ENCODE measurements around the gene CA11. TPM values are rescaled to one million over a fixed set of nuclear protein-coding genes. Genes with fewer than 3 reads are reported as not detected.

The CA11 gene
- total and polyA plus RNA-seq, 2 experiments from 2014 or later = 8.8 to 29.7 TPM

DNA sequence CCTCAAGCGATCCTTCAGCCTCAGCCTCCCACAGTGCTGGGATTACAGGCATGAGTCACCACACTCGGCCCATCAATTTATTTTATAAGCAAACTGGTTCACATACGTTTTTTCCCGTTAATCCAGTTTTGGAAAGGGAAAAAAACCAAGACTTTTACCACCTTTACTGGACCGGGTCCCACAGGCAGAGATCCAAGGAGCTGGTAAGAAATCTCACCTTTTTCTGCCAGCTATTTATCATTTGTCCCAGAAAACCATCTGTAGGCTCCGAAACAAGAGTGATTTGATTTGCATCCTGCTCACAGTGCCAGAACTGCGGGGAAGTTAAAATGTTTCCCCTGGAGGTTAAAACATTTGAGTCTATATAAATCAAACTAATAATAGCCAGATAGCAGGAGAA lies 43.5 kb upstream of the CA11 start:
- Mint-ChIP-seq H3K27me3 (ENCODE audit: insufficient read depth, low read depth, poor library complexity) (peaks cover 8% of the 10 kb centered on the region), H3K4me3 (no peak overlapping the region), H3K4me1 (peaks cover under 1% of the 10 kb centered on the region; the same call in 1 of the 3 replicates), H3K9me3 (peaks cover under 1% of the 10 kb centered on the region; the same call in 1 of the 3 replicates), H3K27ac (no peak overlapping the region), H3K36me3 (ENCODE audit: low read depth) (no peaks in the 10 kb centered on the region)
- Histone ChIP-seq H3K27ac (ENCODE audit: low read depth) (no peak overlapping the region), H2AFZ (no peak overlapping the region), H3K4me3 (no peak overlapping the region), H3K9me2 (ENCODE audit: insufficient read depth) (no peaks in the 10 kb centered on the region), H3K79me2 (replicated peaks; ENCODE audit: insufficient read depth) (no peaks in the 10 kb centered on the region), H4K20me1 (replicated peaks; ENCODE audit: insufficient read depth) (no peaks in the 10 kb centered on the region), H3K36me3 (ENCODE audit: insufficient read depth) (no peaks in the 10 kb centered on the region), H3K27me3 (ENCODE audit: insufficient read depth) (no peaks in the 10 kb centered on the region), H3K4me2 (no peak overlapping the region), H3F3A (replicated peaks; ENCODE audit: low read depth) (no peaks in the 10 kb centered on the region), H3K4me1 (ENCODE audit: insufficient read depth) (no peaks in the 10 kb centered on the region)
- TF ChIP-seq STAT1 (IDR thresholded peaks at IDR 0.05; ENCODE audit: unreplicated experiment) (no peak), EZH2phosphoT487 (IDR thresholded peaks at IDR 0.05; ENCODE audit: unreplicated experiment) (no peak), CREB1 (CRISPR knock-in tag; IDR thresholded peaks at IDR 0.05; ENCODE audit: low read depth) (no peak), ZNF331 (CRISPR knock-in tag; IDR thresholded peaks at IDR 0.05; ENCODE audit: low read depth) (no peak), POLR2AphosphoS5 (IDR thresholded peaks at IDR 0.05; ENCODE audit: low read depth) (no peak), ZNF114 (CRISPR knock-in tag; IDR thresholded peaks at IDR 0.05) (no peak), EZH2 (IDR thresholded peaks at IDR 0.05; ENCODE audit: low read depth, unreplicated experiment) (no peak), CTCF (conservative IDR thresholded peaks at IDR 0.05; ENCODE audit: low read depth in 2 of 2) (no peak)
- TF ChIP-seq, protein P1, sequence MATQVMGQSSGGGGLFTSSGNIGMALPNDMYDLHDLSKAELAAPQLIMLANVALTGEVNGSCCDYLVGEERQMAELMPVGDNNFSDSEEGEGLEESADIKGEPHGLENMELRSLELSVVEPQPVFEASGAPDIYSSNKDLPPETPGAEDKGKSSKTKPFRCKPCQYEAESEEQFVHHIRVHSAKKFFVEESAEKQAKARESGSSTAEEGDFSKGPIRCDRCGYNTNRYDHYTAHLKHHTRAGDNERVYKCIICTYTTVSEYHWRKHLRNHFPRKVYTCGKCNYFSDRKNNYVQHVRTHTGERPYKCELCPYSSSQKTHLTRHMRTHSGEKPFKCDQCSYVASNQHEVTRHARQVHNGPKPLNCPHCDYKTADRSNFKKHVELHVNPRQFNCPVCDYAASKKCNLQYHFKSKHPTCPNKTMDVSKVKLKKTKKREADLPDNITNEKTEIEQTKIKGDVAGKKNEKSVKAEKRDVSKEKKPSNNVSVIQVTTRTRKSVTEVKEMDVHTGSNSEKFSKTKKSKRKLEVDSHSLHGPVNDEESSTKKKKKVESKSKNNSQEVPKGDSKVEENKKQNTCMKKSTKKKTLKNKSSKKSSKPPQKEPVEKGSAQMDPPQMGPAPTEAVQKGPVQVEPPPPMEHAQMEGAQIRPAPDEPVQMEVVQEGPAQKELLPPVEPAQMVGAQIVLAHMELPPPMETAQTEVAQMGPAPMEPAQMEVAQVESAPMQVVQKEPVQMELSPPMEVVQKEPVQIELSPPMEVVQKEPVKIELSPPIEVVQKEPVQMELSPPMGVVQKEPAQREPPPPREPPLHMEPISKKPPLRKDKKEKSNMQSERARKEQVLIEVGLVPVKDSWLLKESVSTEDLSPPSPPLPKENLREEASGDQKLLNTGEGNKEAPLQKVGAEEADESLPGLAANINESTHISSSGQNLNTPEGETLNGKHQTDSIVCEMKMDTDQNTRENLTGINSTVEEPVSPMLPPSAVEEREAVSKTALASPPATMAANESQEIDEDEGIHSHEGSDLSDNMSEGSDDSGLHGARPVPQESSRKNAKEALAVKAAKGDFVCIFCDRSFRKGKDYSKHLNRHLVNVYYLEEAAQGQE (IDR thresholded peaks at IDR 0.05; ENCODE audit: unreplicated experiment) = no peak
- TF ChIP-seq, protein P2, sequence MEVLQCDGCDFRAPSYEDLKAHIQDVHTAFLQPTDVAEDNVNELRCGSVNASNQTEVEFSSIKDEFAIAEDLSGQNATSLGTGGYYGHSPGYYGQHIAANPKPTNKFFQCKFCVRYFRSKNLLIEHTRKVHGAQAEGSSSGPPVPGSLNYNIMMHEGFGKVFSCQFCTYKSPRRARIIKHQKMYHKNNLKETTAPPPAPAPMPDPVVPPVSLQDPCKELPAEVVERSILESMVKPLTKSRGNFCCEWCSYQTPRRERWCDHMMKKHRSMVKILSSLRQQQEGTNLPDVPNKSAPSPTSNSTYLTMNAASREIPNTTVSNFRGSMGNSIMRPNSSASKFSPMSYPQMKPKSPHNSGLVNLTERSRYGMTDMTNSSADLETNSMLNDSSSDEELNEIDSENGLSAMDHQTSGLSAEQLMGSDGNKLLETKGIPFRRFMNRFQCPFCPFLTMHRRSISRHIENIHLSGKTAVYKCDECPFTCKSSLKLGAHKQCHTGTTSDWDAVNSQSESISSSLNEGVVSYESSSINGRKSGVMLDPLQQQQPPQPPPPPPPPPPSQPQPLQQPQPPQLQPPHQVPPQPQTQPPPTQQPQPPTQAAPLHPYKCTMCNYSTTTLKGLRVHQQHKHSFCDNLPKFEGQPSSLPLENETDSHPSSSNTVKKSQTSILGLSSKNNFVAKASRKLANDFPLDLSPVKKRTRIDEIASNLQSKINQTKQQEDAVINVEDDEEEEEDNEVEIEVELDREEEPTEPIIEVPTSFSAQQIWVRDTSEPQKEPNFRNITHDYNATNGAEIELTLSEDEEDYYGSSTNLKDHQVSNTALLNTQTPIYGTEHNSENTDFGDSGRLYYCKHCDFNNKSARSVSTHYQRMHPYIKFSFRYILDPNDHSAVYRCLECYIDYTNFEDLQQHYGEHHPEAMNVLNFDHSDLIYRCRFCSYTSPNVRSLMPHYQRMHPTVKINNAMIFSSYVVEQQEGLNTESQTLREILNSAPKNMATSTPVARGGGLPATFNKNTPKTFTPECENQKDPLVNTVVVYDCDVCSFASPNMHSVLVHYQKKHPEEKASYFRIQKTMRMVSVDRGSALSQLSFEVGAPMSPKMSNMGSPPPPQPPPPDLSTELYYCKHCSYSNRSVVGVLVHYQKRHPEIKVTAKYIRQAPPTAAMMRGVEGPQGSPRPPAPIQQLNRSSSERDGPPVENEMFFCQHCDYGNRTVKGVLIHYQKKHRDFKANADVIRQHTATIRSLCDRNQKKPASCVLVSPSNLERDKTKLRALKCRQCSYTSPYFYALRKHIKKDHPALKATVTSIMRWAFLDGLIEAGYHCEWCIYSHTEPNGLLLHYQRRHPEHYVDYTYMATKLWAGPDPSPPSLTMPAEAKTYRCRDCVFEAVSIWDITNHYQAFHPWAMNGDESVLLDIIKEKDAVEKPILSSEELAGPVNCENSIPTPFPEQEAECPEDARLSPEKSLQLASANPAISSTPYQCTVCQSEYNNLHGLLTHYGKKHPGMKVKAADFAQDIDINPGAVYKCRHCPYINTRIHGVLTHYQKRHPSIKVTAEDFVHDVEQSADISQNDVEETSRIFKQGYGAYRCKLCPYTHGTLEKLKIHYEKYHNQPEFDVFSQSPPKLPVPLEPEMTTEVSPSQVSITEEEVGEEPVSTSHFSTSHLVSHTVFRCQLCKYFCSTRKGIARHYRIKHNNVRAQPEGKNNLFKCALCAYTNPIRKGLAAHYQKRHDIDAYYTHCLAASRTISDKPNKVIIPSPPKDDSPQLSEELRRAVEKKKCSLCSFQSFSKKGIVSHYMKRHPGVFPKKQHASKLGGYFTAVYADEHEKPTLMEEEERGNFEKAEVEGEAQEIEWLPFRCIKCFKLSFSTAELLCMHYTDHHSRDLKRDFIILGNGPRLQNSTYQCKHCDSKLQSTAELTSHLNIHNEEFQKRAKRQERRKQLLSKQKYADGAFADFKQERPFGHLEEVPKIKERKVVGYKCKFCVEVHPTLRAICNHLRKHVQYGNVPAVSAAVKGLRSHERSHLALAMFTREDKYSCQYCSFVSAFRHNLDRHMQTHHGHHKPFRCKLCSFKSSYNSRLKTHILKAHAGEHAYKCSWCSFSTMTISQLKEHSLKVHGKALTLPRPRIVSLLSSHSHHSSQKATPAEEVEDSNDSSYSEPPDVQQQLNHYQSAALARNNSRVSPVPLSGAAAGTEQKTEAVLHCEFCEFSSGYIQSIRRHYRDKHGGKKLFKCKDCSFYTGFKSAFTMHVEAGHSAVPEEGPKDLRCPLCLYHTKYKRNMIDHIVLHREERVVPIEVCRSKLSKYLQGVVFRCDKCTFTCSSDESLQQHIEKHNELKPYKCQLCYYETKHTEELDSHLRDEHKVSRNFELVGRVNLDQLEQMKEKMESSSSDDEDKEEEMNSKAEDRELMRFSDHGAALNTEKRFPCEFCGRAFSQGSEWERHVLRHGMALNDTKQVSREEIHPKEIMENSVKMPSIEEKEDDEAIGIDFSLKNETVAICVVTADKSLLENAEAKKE (CRISPR knock-in tag; IDR thresholded peaks at IDR 0.05) = no peak
- TF ChIP-seq, protein P3, sequence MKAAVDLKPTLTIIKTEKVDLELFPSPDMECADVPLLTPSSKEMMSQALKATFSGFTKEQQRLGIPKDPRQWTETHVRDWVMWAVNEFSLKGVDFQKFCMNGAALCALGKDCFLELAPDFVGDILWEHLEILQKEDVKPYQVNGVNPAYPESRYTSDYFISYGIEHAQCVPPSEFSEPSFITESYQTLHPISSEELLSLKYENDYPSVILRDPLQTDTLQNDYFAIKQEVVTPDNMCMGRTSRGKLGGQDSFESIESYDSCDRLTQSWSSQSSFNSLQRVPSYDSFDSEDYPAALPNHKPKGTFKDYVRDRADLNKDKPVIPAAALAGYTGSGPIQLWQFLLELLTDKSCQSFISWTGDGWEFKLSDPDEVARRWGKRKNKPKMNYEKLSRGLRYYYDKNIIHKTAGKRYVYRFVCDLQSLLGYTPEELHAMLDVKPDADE (IDR thresholded peaks at IDR 0.05) = no peak
- DNase-seq (ENCODE audit: low spot score) (no peak), ATAC-seq (no peak)

All from GM23338 (cell line).